Right lobe of liver (tissue), 6 donors: ENCODE results near the gene NHLRC4. TPM values are rescaled to one million over a fixed set of nuclear protein-coding genes. Genes with fewer than 3 reads are reported as not detected.

Experiments
- ATAC-seq, 4 donors: fragments of 200-7000 bp; cut with Tn5 transposase; one replicate each; pipeline ENCODE4 v1.9.1; 2020; ENCODE audit warnings: mild to moderate bottlenecking in 4 of 4, moderate library complexity in 4 of 4
- DNase-seq, 3 donors: peaks; one replicate each; pipeline ENCODE4 v3.0.0-alpha.2; 2020
- H3K27ac ChIP-seq, 3 donors: fragments of 200-600 bp; one replicate each; pipeline ENCODE4 v1.8.0; 2022
- H3K27me3 ChIP-seq, 2 donors: fragments of 200-600 bp; one replicate each; pipeline ENCODE4 v1.8.0; 2022
- H3K36me3 ChIP-seq, 4 donors: fragments of 200-600 bp; sonication (generic) in 1 of 4; one replicate each; pipeline versions ENCODE4 v1.5.1 to v1.8.0; 2017 to 2022; ENCODE audit warnings: control low read depth in 1 of 4
- H3K4me1 ChIP-seq, 4 donors: fragments of 200-600 bp; sonication (generic) in 1 of 4; one replicate each; pipeline versions ENCODE4 v1.5.1 to v1.8.0; 2017 to 2022; ENCODE audit warnings: control low read depth in 1 of 4
- H3K4me3 ChIP-seq, 3 donors: fragments of 200-600 bp; one replicate each; pipeline ENCODE4 v1.8.0; 2022
- H3K9me3 ChIP-seq, 4 donors: fragments of 200-600 bp; sonication (generic) in 1 of 4; one replicate each; pipeline versions ENCODE4 v1.5.1 to v1.8.0; 2017 to 2022; ENCODE audit warnings: control low read depth in 1 of 4
- POLR2A ChIP-seq: fragments of 450-650 bp; IDR thresholded peaks from one replicate; pipeline ENCODE4 v1.6.1; 2017; ENCODE audit warnings: antibody characterized with exemption, mild to moderate bottlenecking
- WGBS: methylation state at CpG from one replicate; pipeline ENCODE4 v1.1.6; 2018; ENCODE audit warnings: low coverage, low lambda C conversion rate; ENCODE audit not compliant: insufficient coverage; ENCODE audit errors: missing lambda C conversion rate; 5-methylcytosine and 5-hydroxymethylcytosine counted together
- intact Hi-C, 2 donors: fragments of 100-400 bp; cut with DNase I; formaldehyde crosslinking; loops; one replicate each; pipeline versions ENCODE4 v1.11.2 to v1.14.1; 2022
- total RNA-seq, 6 experiments: library from RNA; depleted of rRNA in 2 of 6; stranded (reverse); fragments of >200 nt in 2 of 6; fragmentation: NEBNext Ultra II Directional in 3 of 6; extraction: Animal tissue kit (Norgen Biotek cat#: 25700) in 3 of 6; gene quantifications; one replicate each; pipeline versions ENCODE4 v1.1.0 to v1.2.4, GENCODE V29; 2016 to 2023
- TF ChIP-seq, protein P1 (sequence below), 4 donors: fragments of 200-600 bp in 3 of 4; fragments of 450-650 bp in 1 of 4; IDR thresholded peaks; one replicate each; pipeline versions ENCODE4 v1.5.1 to v1.8.0; 2016 to 2022; ENCODE audit warnings: antibody characterized with exemption in 4 of 4, mild to moderate bottlenecking in 2 of 4
- donor health status: DM: no; HTN: yes; CAD: no.
- donor health status: DM: no; HTN: no; CAD: no.
- donor health status: DM: no; HTN: no; CAD: no.
- donor health status: DM: no; HTN: yes; CAD: no.
- donor health status: DM: no; HTN: yes; CAD: no.

NHLRC4 gene
- total RNA-seq, 6 experiments from 2014 or later = 0.12 to 0.33 (median 0.28) TPM; not detected in 1

DNA sequence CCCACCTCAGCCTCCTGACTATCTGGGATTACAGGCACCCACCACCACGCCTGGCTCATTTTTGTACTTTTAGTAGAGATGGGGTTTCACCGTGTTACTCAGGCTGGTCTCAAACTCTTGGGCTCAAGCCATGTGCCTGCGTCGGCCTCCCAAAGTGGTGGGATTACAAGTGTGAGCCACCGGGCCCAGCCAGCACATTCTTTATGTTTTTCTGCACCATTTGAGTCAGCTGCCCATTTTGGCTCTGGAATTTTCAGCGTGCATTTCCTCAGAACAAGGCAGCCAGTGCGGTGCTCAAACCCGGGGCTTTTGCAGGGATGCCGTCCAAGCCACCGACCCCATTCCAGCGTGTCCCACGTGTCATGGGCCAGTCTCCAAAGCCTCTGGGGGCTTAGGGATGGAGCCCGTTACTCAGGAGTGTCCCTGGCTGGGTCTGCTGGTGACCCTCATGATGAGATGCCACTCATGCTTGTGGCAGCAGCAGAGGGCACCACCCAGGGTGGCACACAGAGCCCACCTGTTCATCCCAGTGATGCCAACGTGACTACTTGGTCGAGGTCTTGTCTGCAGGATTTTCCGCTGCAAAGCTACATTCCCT is 19.3 kb downstream of the NHLRC4 start:
- no peak for DNase-seq
- intact Hi-C loops = loop anchor here in 1 of 2 donors (10.0 kb wide), 1 partner anchor 49 kb away; the partner anchor contains the start of genes METTL26 and WFIKKN1
- no peak for ATAC-seq
- Histone ChIP-seq H3K27me3 (no peaks in the 10 kb centered on the region), H3K4me1 (peaks cover 0 to 46% (median 12%) of the 10 kb centered on the region in 4 donors), H3K4me3 (no peak overlapping the region), H3K27ac (no peak overlapping the region), H3K36me3 (no peaks in the 10 kb centered on the region), H3K9me3 (no peaks in the 10 kb centered on the region)
- TF ChIP-seq POLR2A = no peak
- TF ChIP-seq, protein P1, sequence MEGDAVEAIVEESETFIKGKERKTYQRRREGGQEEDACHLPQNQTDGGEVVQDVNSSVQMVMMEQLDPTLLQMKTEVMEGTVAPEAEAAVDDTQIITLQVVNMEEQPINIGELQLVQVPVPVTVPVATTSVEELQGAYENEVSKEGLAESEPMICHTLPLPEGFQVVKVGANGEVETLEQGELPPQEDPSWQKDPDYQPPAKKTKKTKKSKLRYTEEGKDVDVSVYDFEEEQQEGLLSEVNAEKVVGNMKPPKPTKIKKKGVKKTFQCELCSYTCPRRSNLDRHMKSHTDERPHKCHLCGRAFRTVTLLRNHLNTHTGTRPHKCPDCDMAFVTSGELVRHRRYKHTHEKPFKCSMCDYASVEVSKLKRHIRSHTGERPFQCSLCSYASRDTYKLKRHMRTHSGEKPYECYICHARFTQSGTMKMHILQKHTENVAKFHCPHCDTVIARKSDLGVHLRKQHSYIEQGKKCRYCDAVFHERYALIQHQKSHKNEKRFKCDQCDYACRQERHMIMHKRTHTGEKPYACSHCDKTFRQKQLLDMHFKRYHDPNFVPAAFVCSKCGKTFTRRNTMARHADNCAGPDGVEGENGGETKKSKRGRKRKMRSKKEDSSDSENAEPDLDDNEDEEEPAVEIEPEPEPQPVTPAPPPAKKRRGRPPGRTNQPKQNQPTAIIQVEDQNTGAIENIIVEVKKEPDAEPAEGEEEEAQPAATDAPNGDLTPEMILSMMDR (IDR thresholded peaks at IDR 0.05) = no peak
- WGBS = 35% methylated on average over 10 of the region's 16 CpGs

- Histone ChIP-seq H3K4me1 (peaks cover 0 to 53% (median 16%) of the 10 kb centered on the region in 4 donors), H3K4me3 (no peak overlapping the region), H3K27ac (peak overlapping the region in 1 of 3 donors; percentile 91), H3K36me3 (no peaks in the 10 kb centered on the region), H3K9me3 (no peaks in the 10 kb centered on the region), H3K27me3 (no peaks in the 10 kb centered on the region)
- peak in 2 of 3 donors; percentile 92 for DNase-seq
- no peak for TF ChIP-seq POLR2A
- TF ChIP-seq, protein P1 (IDR thresholded peaks at IDR 0.05) = no peak
- intact Hi-C loops = loop anchor here in 1 of 2 donors (10.0 kb wide), 1 partner anchor 48 kb away; the partner anchor contains the start of genes METTL26 and WFIKKN1
- 82% methylated on average over 3 of the region's 14 CpGs for WGBS
- peak in 3 of 4 donors; percentile 4 to 46 (median 40) for ATAC-seq
Observed at GRCh38 chr16:586645-587590, 20.1 kb downstream of the NHLRC4 start.

- intact Hi-C loops = loop anchor here in 1 of 2 donors (10.0 kb wide), 1 partner anchor 46 kb away; the partner anchor contains the start of genes METTL26 and WFIKKN1
- Histone ChIP-seq H3K9me3 (no peaks in the 10 kb centered on the region), H3K36me3 (no peaks in the 10 kb centered on the region), H3K27ac (peak overlapping the region; percentile 87 to 97 (median 91)), H3K27me3 (no peaks in the 10 kb centered on the region), H3K4me1 (peaks cover 0 to 61% (median 28%) of the 10 kb centered on the region in 4 donors), H3K4me3 (peak overlapping the region; percentile 72 to 99 (median 89))
- TF ChIP-seq POLR2A = no peak
- TF ChIP-seq, protein P1 (IDR thresholded peaks at IDR 0.05) = no peak
- WGBS = no CpG with 5 or more reads among the region's 21 CpGs
- ATAC-seq (no peak), DNase-seq (peak in 1 of 3 donors; percentile 65)
Observed at GRCh38 chr16:588639-588888, 21.8 kb downstream of the NHLRC4 start.

- ATAC-seq (peak; percentile 72 to 85 (median 76)), DNase-seq (peak; percentile 98 to 99 (median 99))
- H3K4me1 ChIP-seq = peaks cover 0 to 63% (median 30%) of the 10 kb centered on the region in 4 donors
- peak overlapping the region; percentile 72 to 99 (median 89) for H3K4me3 ChIP-seq
- no peaks in the 10 kb centered on the region for H3K9me3 ChIP-seq
- intact Hi-C loops = loop anchor here in 1 of 2 donors (10.0 kb wide), 1 partner anchor 46 kb away; the partner anchor contains the start of genes METTL26 and WFIKKN1
- no peaks in the 10 kb centered on the region for H3K36me3 ChIP-seq
- H3K27ac ChIP-seq = peak overlapping the region; percentile 87 to 97 (median 91)
- H3K27me3 ChIP-seq = no peaks in the 10 kb centered on the region
- TF ChIP-seq POLR2A = peak; percentile 96
- TF ChIP-seq, protein P1 (IDR thresholded peaks at IDR 0.05) = no peak
- WGBS = under 1% methylated on average over 28 of the region's 107 CpGs
Observed at GRCh38 chr16:588889-589657, 22.3 kb downstream of the NHLRC4 start.
